ENCODE results near the gene CRLF2. TPM values are rescaled to one million over a fixed set of nuclear protein-coding genes. Genes with fewer than 3 reads are reported as not detected.
"Not testable (repeated sequence)": the region's sequence is repeated elsewhere in the genome, so short reads cannot be mapped to it uniquely, and the experiment has no call there.

The CRLF2 gene
- total RNA-seq, 1 experiment from 2014 or later: 2.3 TPM

GRCh38 chrX:1174609-1175545 is 37.6 kb downstream of the CRLF2 start:
- not testable (repeated sequence) for H3K4me1 Mint-ChIP-seq (ENCODE audit: low read depth, unreplicated experiment)

DNA sequence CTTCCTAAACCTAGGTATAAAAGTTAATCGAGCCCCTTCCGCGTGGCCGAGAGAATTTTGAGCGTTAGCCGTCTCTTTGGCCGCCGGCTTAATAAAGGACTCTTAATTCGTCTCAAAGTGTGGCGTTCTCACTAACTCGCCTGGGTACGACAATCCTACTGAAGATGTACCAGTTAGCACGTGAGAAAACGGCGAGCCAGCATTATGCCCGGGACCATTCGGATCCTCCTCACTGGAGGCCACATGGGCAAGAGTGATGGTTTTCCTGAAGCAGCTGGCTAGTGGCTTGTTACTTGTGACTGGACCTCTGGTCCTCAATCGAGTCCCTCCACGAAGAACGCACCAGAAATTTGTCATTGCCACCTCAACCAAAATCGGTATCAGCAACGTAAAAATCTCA is 39.0 kb downstream of the CRLF2 start:
- not testable (repeated sequence) for BruUV-seq (replicated peaks)

More at GRCh38 chrX:1174609-1175545, 37.6 kb downstream of the CRLF2 start:
- CTCF ChIA-PET; H3K36me3 Mint-ChIP-seq (ENCODE audit: insufficient read depth, unreplicated experiment); H3K27me3 Mint-ChIP-seq (ENCODE audit: unreplicated experiment); DNase-seq; H3K9me3 Mint-ChIP-seq (ENCODE audit: low read depth, unreplicated experiment); H3K4me3 Mint-ChIP-seq (ENCODE audit: low read depth, unreplicated experiment); H3K27ac Mint-ChIP-seq (ENCODE audit: unreplicated experiment); BruUV-seq (replicated peaks); intact Hi-C loops (cut with micrococcal nuclease; ENCODE audit: unreplicated experiment): not testable (repeated sequence)

GRCh38 chrX:1172496-1172895 is 40.0 kb downstream of the CRLF2 start:
- intact Hi-C loops (cut with micrococcal nuclease; ENCODE audit: unreplicated experiment): no loop called here
- CTCF ChIA-PET: no interaction called here
- Mint-ChIP-seq H3K27me3 (ENCODE audit: unreplicated experiment) (no peaks in the 10 kb centered on the region), H3K4me3 (ENCODE audit: low read depth, unreplicated experiment) (no peak overlapping the region), H3K4me1 (ENCODE audit: low read depth, unreplicated experiment) (no peaks in the 10 kb centered on the region), H3K27ac (ENCODE audit: unreplicated experiment) (no peak overlapping the region), H3K9me3 (ENCODE audit: low read depth, unreplicated experiment) (peaks cover 5% of the 10 kb centered on the region), H3K36me3 (ENCODE audit: insufficient read depth, unreplicated experiment) (no peaks in the 10 kb centered on the region)
- TF ChIP-seq, protein P1, sequence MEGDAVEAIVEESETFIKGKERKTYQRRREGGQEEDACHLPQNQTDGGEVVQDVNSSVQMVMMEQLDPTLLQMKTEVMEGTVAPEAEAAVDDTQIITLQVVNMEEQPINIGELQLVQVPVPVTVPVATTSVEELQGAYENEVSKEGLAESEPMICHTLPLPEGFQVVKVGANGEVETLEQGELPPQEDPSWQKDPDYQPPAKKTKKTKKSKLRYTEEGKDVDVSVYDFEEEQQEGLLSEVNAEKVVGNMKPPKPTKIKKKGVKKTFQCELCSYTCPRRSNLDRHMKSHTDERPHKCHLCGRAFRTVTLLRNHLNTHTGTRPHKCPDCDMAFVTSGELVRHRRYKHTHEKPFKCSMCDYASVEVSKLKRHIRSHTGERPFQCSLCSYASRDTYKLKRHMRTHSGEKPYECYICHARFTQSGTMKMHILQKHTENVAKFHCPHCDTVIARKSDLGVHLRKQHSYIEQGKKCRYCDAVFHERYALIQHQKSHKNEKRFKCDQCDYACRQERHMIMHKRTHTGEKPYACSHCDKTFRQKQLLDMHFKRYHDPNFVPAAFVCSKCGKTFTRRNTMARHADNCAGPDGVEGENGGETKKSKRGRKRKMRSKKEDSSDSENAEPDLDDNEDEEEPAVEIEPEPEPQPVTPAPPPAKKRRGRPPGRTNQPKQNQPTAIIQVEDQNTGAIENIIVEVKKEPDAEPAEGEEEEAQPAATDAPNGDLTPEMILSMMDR (IDR thresholded peaks at IDR 0.05; ENCODE audit: unreplicated experiment): no peak
- BruUV-seq (replicated peaks): no TSS peak
- DNase-seq: no peak

More for the DNA sequence above, 39.0 kb downstream of the CRLF2 start:
- H3K36me3 Mint-ChIP-seq (ENCODE audit: insufficient read depth, unreplicated experiment); H3K4me1 Mint-ChIP-seq (ENCODE audit: low read depth, unreplicated experiment); DNase-seq; H3K9me3 Mint-ChIP-seq (ENCODE audit: low read depth, unreplicated experiment); H3K4me3 Mint-ChIP-seq (ENCODE audit: low read depth, unreplicated experiment); CTCF ChIA-PET; H3K27ac Mint-ChIP-seq (ENCODE audit: unreplicated experiment); intact Hi-C loops (cut with micrococcal nuclease; ENCODE audit: unreplicated experiment); H3K27me3 Mint-ChIP-seq (ENCODE audit: unreplicated experiment): not testable (repeated sequence)

GRCh38 chrX:1171915-1172314 is 40.5 kb downstream of the CRLF2 start:
- BruUV-seq (replicated peaks): not testable (repeated sequence)

DNA sequence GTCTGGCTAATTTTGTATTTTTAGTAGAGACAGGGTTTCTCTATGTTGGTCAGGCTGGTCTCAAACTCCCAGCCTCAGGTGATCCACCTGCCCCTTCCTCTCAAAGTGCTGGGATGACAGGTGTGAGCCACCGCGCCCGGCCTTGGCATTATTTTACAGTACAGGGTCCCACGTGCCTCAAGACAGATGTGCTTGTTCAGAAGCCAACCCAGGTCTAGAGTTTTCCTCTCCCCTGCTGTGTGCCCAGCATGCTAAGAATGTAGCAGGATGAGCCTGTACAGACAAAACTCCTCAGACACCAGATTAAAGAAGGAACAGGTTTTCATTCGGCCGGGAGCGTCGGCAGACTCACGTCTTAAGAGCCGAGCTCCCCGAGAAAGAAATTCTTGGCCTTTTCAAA is 42.2 kb downstream of the CRLF2 start:
- CTCF ChIA-PET: no interaction called here
- Mint-ChIP-seq H3K4me1 (ENCODE audit: low read depth, unreplicated experiment) (no peaks in the 10 kb centered on the region), H3K27ac (ENCODE audit: unreplicated experiment) (no peak overlapping the region), H3K27me3 (ENCODE audit: unreplicated experiment) (no peaks in the 10 kb centered on the region), H3K36me3 (ENCODE audit: insufficient read depth, unreplicated experiment) (no peaks in the 10 kb centered on the region), H3K4me3 (ENCODE audit: low read depth, unreplicated experiment) (no peak overlapping the region), H3K9me3 (ENCODE audit: low read depth, unreplicated experiment) (peaks cover 5% of the 10 kb centered on the region)
- DNase-seq: no peak
- TF ChIP-seq, protein P1 (IDR thresholded peaks at IDR 0.05; ENCODE audit: unreplicated experiment): no peak
- no TSS peak for BruUV-seq (replicated peaks)
- intact Hi-C loops (cut with micrococcal nuclease; ENCODE audit: unreplicated experiment): no loop called here

More at GRCh38 chrX:1171915-1172314, 40.5 kb downstream of the CRLF2 start:
- DNase-seq; intact Hi-C loops (cut with micrococcal nuclease; ENCODE audit: unreplicated experiment); H3K4me1 Mint-ChIP-seq (ENCODE audit: low read depth, unreplicated experiment); H3K27me3 Mint-ChIP-seq (ENCODE audit: unreplicated experiment); H3K9me3 Mint-ChIP-seq (ENCODE audit: low read depth, unreplicated experiment); H3K27ac Mint-ChIP-seq (ENCODE audit: unreplicated experiment); H3K4me3 Mint-ChIP-seq (ENCODE audit: low read depth, unreplicated experiment); H3K36me3 Mint-ChIP-seq (ENCODE audit: insufficient read depth, unreplicated experiment); CTCF ChIA-PET: not testable (repeated sequence)

- no peak for DNase-seq
- H3K4me3 Mint-ChIP-seq (ENCODE audit: low read depth, unreplicated experiment): no peak overlapping the region
- peaks cover 5% of the 10 kb centered on the region for H3K9me3 Mint-ChIP-seq (ENCODE audit: low read depth, unreplicated experiment)
- CTCF ChIA-PET: no interaction called here
- no TSS peak for BruUV-seq (replicated peaks)
- no peak overlapping the region for H3K27ac Mint-ChIP-seq (ENCODE audit: unreplicated experiment)
- H3K36me3 Mint-ChIP-seq (ENCODE audit: insufficient read depth, unreplicated experiment): no peaks in the 10 kb centered on the region
- TF ChIP-seq, protein P1 (IDR thresholded peaks at IDR 0.05; ENCODE audit: unreplicated experiment): no peak
- H3K27me3 Mint-ChIP-seq (ENCODE audit: unreplicated experiment): no peaks in the 10 kb centered on the region
- no peaks in the 10 kb centered on the region for H3K4me1 Mint-ChIP-seq (ENCODE audit: low read depth, unreplicated experiment)
- intact Hi-C loops (cut with micrococcal nuclease; ENCODE audit: unreplicated experiment): no loop called here
Observed at GRCh38 chrX:1169189-1169588, 43.3 kb downstream of the CRLF2 start.

Measured in Calu3 (cell line).